ENCODE results near the gene HCLS1.
"Not testable (repeated sequence)": the region's sequence is repeated elsewhere in the genome, so short reads cannot be mapped to it uniquely, and the experiment has no call there.

The HCLS1 gene

DNA sequence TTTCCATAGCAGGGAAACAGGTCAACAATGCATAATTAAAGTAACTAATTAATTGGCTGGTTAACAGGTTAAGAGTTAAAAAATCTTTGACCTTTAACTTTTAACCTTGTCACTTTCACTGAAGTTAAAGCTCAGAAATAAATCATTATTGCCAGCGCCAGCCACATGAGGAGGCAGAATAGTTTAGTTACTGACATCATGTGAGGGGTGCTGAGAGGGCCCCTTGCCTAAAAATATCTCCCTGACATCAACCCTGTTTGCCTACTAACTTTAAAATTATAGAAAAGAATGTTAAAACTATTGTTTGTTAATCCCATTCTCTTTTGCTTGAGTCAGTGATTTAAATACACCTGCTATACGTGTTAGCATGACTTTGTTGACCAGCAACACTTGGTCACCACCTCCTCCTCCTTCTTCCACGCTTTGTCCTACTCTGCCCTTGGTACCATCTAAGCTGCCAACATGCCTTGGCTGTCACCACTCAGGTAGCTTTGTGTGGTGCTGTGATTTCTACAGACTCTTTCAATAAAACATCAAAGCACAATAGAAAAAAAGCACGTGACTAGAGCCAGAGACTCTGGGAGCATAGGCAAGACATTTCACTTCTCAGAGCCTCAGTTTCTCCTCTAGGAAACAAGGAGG lies 64.8 kb downstream of the HCLS1 start:
- no peak for DNase-seq (ENCODE audit: low read depth)

DNA sequence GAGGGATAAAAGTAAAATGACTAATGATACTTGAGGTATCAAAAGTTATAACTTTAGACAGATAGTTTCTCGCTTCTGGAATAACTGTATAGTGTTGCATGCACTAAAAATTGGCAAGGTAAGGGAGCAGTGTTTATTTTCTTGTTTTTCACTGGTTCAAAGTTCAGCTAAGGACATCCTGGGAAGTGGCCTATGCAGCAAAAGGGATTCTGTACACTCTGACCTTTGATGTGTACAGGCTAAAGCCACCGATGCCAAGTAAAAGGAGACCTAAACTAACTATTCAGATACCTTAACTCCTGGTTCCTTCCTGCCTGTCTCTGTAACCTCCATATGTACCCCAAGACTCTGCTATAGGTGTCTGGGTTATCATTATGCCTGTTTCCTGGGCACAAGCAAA lies 65.9 kb downstream of the HCLS1 start:
- no peak for DNase-seq (ENCODE audit: low read depth)

GRCh38 chr3:121593806-121594205 lies 66.9 kb downstream of the HCLS1 start:
- not testable (repeated sequence) for DNase-seq (ENCODE audit: low read depth)

GRCh38 chr3:121592856-121593702 lies 67.6 kb downstream of the HCLS1 start, which contains the start of gene FBXO40:
FBXO40 (plus strand) TSS chr3:121593379; CDS start chr3:121620576, 27,197 bp downstream.
- DNase-seq (ENCODE audit: low read depth) = no peak

DNA sequence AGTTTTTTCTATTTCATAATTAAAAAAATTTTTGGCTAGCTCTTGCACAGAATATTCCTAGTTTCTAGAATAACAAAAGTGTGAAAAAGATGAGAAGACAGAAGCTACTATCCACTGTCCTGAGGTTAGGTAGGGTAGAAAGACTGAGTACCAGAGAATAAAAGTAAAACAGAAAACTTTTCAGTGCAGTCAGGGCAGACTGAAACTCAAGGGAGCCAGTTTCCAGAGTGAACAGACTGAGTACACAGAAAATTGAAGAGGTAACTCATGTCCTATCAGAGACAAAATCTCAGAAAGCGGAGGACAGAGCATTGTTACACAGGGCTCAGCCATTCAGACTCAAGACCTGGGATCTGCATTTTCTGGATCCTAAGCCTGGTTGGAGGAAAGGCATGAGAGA lies 76.3 kb downstream of the HCLS1 start:
- no peak for DNase-seq (ENCODE audit: low read depth)

GRCh38 chr3:121581691-121582090 lies 79.0 kb downstream of the HCLS1 start:
- no peak for DNase-seq (ENCODE audit: low read depth)
